ENCODE measurements around the gene ADAMTS6. TPM values are rescaled to one million over a fixed set of nuclear protein-coding genes. Genes with fewer than 3 reads are reported as not detected.

The ADAMTS6 gene
- total and polyA plus RNA-seq, 2 of the 13 experiments (the other 11 are each of a cell fraction or from before 2014, with no cell fraction given): 3.1 to 8.2 TPM

GRCh38 chr5:65305913-65306312 lies 175.8 kb downstream of the ADAMTS6 start (continued):
- TF ChIP-seq ZBTB44 (CRISPR knock-in tag; IDR thresholded peaks at IDR 0.05): no peak
- TF ChIP-seq STAT5B (CRISPR knock-in tag; IDR thresholded peaks at IDR 0.05): no peak
- no peak for TF ChIP-seq ZNF83 (CRISPR knock-in tag; IDR thresholded peaks at IDR 0.05; ENCODE audit: borderline replicate concordance)
- 0 out of 2 replicates have a peak, but pooled peaks have one; percentile 21 for TF ChIP-seq PPARG (CRISPR knock-in tag; conservative IDR thresholded peaks at IDR 0.05)
- no peak for TF ChIP-seq ATF7-NPFF (CRISPR knock-in tag; IDR thresholded peaks at IDR 0.05; ENCODE audit: low read depth)
- TF ChIP-seq TEAD3 (CRISPR knock-in tag; optimal IDR thresholded peaks at IDR 0.05; ENCODE audit: borderline replicate concordance): peak; percentile 24
- TF ChIP-seq PREB (CRISPR knock-in tag; IDR thresholded peaks at IDR 0.05): no peak
- 0 out of 2 replicates have a peak, but pooled peaks have one; percentile 15 for TF ChIP-seq FOXA3 (CRISPR knock-in tag; IDR thresholded peaks at IDR 0.05)
- no peak for TF ChIP-seq PTBP1 (IDR thresholded peaks at IDR 0.05; ENCODE audit: low read depth, low read length, poor library complexity, severe bottlenecking)
- TF ChIP-seq NR3C1 (CRISPR knock-in tag; IDR thresholded peaks at IDR 0.05): no peak
- no peak for TF ChIP-seq ZNF547 (CRISPR knock-in tag; IDR thresholded peaks at IDR 0.05)
- TF ChIP-seq FOXP1 (IDR thresholded peaks at IDR 0.05): no peak
- TF ChIP-seq FOXP1 (CRISPR knock-in tag; IDR thresholded peaks at IDR 0.05): 0 out of 2 replicates have a peak, but pooled peaks have one; percentile 12
- 0 out of 2 replicates have a peak, but pooled peaks have one; percentile 17 for TF ChIP-seq ARID5B (CRISPR knock-in tag; IDR thresholded peaks at IDR 0.05)
- TF ChIP-seq ZNF710 (CRISPR knock-in tag; IDR thresholded peaks at IDR 0.05; ENCODE audit: borderline replicate concordance): no peak
